Omental fat pad (tissue), 4 donors: Measurements from ENCODE around the gene CCNO. TPM values are rescaled to one million over a fixed set of nuclear protein-coding genes. Genes with fewer than 3 reads are reported as not detected.

Experiments used
- ATAC-seq: fragments of 150-250 bp; one replicate; pipeline ENCODE4 v1.9.1; 2016; ENCODE audit warnings: mild to moderate bottlenecking, moderate library complexity; ENCODE audit not compliant: low FRiP score
- DNase-seq: peaks from one replicate; pipeline ENCODE4 v3.0.0-alpha.2; 2019; ENCODE audit warnings: low spot score
- total RNA-seq, 4 donors: library from RNA; depleted of rRNA; stranded (reverse); fragments of >200 nt; gene quantifications; one replicate each; pipeline ENCODE4 v1.1.0, GENCODE V29; 2016
- TF ChIP-seq, protein P1 (sequence below), 3 donors: fragments of 450-650 bp; IDR thresholded peaks; one replicate each; pipeline ENCODE4 v1.5.1; 2016 to 2017; ENCODE audit warnings: antibody characterized with exemption in 3 of 3, mild to moderate bottlenecking in 3 of 3, moderate library complexity in 2 of 3

Gene CCNO
- total RNA-seq, result not detected

GRCh38 chr5:55232985-55233928 lies at the start of gene CCNO:
CCNO (minus strand) TSS chr5:55233608; CDS start chr5:55233523, 85 bp downstream.
- peak; percentile 87 for ATAC-seq
- TF ChIP-seq, protein P1, sequence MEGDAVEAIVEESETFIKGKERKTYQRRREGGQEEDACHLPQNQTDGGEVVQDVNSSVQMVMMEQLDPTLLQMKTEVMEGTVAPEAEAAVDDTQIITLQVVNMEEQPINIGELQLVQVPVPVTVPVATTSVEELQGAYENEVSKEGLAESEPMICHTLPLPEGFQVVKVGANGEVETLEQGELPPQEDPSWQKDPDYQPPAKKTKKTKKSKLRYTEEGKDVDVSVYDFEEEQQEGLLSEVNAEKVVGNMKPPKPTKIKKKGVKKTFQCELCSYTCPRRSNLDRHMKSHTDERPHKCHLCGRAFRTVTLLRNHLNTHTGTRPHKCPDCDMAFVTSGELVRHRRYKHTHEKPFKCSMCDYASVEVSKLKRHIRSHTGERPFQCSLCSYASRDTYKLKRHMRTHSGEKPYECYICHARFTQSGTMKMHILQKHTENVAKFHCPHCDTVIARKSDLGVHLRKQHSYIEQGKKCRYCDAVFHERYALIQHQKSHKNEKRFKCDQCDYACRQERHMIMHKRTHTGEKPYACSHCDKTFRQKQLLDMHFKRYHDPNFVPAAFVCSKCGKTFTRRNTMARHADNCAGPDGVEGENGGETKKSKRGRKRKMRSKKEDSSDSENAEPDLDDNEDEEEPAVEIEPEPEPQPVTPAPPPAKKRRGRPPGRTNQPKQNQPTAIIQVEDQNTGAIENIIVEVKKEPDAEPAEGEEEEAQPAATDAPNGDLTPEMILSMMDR (IDR thresholded peaks at IDR 0.05), result no peak
- DNase-seq, result no peak

DNA sequence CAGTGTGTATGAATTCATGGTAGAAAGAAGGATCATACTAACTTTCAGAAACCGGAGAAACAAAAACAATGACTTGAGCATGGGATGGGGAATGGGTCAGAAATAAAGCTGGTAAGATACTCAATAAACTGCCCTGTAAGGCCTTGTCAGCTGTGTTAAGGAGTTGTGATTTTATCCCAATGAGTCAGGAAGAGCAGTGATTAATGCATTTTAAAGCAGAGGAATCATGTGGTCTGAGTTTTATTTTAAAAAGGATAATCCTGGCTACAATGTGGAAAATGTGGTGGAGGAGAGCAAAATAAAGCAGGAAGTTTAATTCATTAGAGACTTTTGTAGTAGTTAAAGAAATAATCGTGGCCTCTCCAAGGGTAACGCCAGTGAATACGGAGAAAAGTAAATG lies 45.4 kb upstream of the CCNO start:
- DNase-seq (no peak), ATAC-seq (no peak)
- TF ChIP-seq, protein P1 (IDR thresholded peaks at IDR 0.05), result no peak

- no peak for DNase-seq
- no peak for ATAC-seq
- TF ChIP-seq, protein P1 (IDR thresholded peaks at IDR 0.05), result no peak
Measured at GRCh38 chr5:55276771-55277170, 43.4 kb upstream of the CCNO start.

DNA sequence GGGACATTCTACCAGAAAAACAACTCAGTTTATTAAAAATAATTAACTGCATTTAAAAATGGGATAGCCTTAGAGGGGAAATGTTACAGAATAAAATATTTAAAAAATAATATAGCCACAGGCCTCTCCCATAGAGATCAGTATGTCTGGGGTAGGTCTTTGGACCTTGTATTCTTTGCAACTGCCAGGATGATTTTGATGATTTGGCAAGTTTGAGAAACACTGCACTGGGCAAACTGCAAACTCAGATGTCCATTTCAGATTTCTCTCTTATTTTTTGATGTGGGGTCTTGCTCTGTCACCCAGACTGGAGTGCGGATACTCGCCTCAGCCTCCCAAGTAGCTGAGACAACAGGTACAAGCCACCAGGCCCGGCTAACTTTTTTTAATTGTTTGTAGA lies 24.9 kb upstream of the CCNO start:
- no peak for ATAC-seq
- TF ChIP-seq, protein P1 (IDR thresholded peaks at IDR 0.05), result no peak
- no peak for DNase-seq

DNA sequence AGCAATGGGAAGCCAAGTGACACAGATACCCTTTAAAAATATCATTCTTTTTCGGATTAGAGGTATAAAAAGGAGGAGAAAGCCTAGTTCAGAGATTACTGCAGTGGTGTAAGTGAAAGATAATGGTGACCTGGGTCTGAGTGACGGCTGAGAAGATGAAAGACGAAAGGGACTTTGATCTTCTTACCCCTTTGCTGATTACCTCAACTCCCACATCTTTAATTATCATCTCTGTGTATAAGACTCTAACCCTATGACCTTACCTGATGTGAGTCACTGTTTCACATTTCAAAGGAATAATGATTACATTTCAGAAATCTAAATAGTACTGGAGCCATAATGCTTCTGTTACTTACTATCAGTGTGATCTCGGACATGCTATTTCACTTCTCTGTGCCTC lies 21.4 kb upstream of the CCNO start:
- TF ChIP-seq, protein P1 (IDR thresholded peaks at IDR 0.05), result no peak
- DNase-seq, result no peak
- no peak for ATAC-seq

GRCh38 chr5:55250064-55250463 lies 16.7 kb upstream of the CCNO start:
- DNase-seq (no peak), ATAC-seq (no peak)
- TF ChIP-seq, protein P1 (IDR thresholded peaks at IDR 0.05), result no peak

GRCh38 chr5:55241746-55242145 lies 8.3 kb upstream of the CCNO start:
- DNase-seq (no peak), ATAC-seq (no peak)
- TF ChIP-seq, protein P1 (IDR thresholded peaks at IDR 0.05), result no peak
